CD14-positive monocyte (primary cell): ENCODE data around the gene AP2M1. TPM values are rescaled to one million over a fixed set of nuclear protein-coding genes. Genes with fewer than 3 reads are reported as not detected.

ENCODE experiments used
- DNase-seq, 3 donors: peaks; one replicate each; pipeline ENCODE4 v3.0.0-alpha.2; 2011 to 2022
- H2AFZ ChIP-seq: 2 replicates; pipeline ENCODE4 v1.6.0; 2012; ENCODE audit warnings: mild to moderate bottlenecking, low read depth, low read length, inconsistent platforms; ENCODE audit not compliant: insufficient read depth, poor library complexity, severe bottlenecking
- H3K27ac ChIP-seq, 2 donors: 1 replicate in 1 of 2; 2 replicates in 1 of 2; pipeline ENCODE4 v1.5.1; 2012 to 2013; ENCODE audit warnings: low read length in 2 of 2, control low read depth in 1 of 2, inconsistent platforms in 1 of 2, low read depth in 1 of 2, mild to moderate bottlenecking in 1 of 2
- H3K27me3 ChIP-seq, 2 donors: one replicate each; pipeline versions ENCODE4 v1.6.0 to v1.6.1; 2011 to 2013; ENCODE audit warnings: low read length in 2 of 2; ENCODE audit not compliant: control insufficient read depth in 2 of 2, insufficient read depth in 2 of 2
- H3K36me3 ChIP-seq, 2 donors: replicated peaks in 1 of 2; 1 replicate in 1 of 2; 2 replicates in 1 of 2; pipeline versions ENCODE4 v1.5.1 to v1.6.1; 2012 to 2013; ENCODE audit warnings: low read length in 2 of 2, control low read depth in 1 of 2, inconsistent platforms in 1 of 2, mild to moderate bottlenecking in 1 of 2; ENCODE audit not compliant: insufficient read depth in 2 of 2, control insufficient read depth in 1 of 2
- H3K4me1 ChIP-seq, 2 donors: 1 replicate in 1 of 2; 2 replicates in 1 of 2; pipeline versions ENCODE4 v1.5.1 to v1.6.1; 2012 to 2013; ENCODE audit warnings: low read length in 2 of 2, control low read depth in 1 of 2, inconsistent platforms in 1 of 2, mild to moderate bottlenecking in 1 of 2, moderate library complexity in 1 of 2; ENCODE audit not compliant: insufficient read depth in 2 of 2, control insufficient read depth in 1 of 2
- H3K4me2 ChIP-seq: replicated peaks from 2 replicates; pipeline ENCODE3; 2012; ENCODE audit warnings: low read length, moderate library complexity, mild to moderate bottlenecking; ENCODE audit not compliant: poor library complexity, severe bottlenecking; ENCODE audit errors: extremely low read depth
- H3K4me3 ChIP-seq, 3 experiments: fragments of 200-600 bp in 1 of 3; sonication (generic) in 1 of 3; replicated peaks in 1 of 3; 1 replicate in 2 of 3; 2 replicates in 1 of 3; pipeline ENCODE4 v1.5.1; 2011 to 2013; ENCODE audit warnings: low read length in 3 of 3, mild to moderate bottlenecking in 3 of 3, control low read depth in 2 of 3, low read depth in 2 of 3, inconsistent platforms in 1 of 3, moderate library complexity in 1 of 3
- H3K79me2 ChIP-seq: 2 replicates; pipeline ENCODE4 v1.6.0; 2012; ENCODE audit warnings: mild to moderate bottlenecking, control low read depth, inconsistent platforms, low read length, moderate library complexity; ENCODE audit not compliant: insufficient read depth
- H3K9ac ChIP-seq: 2 replicates; pipeline ENCODE4 v1.6.0; 2017; ENCODE audit warnings: low read length, mild to moderate bottlenecking; ENCODE audit not compliant: insufficient read depth, poor library complexity, severe bottlenecking
- H3K9me3 ChIP-seq, 2 donors: replicated peaks in 1 of 2; 1 replicate in 1 of 2; 2 replicates in 1 of 2; pipeline versions ENCODE4 v1.5.1 to v1.6.1; 2012 to 2013; ENCODE audit warnings: low read length in 2 of 2, control low read depth in 1 of 2; ENCODE audit not compliant: control insufficient read depth in 1 of 2, insufficient read depth in 1 of 2
- H4K20me1 ChIP-seq: 2 replicates; pipeline ENCODE4 v1.6.0; 2012; ENCODE audit warnings: mild to moderate bottlenecking, low read length, control low read depth, moderate library complexity; ENCODE audit not compliant: insufficient read depth
- H3K27ac Mint-ChIP-seq, 7 donors: one replicate each; pipeline ENCODE4 v1.8.0; 2020; ENCODE audit warnings: mild to moderate bottlenecking in 7 of 7, mixed read lengths in 7 of 7, moderate library complexity in 6 of 7, inconsistent platforms in 2 of 7
- H3K27me3 Mint-ChIP-seq, 3 donors: one replicate each; pipeline ENCODE4 v1.8.0; 2021 to 2022; ENCODE audit warnings: low read depth in 3 of 3, mild to moderate bottlenecking in 3 of 3, mixed read lengths in 3 of 3, moderate library complexity in 3 of 3, inconsistent platforms in 1 of 3
- H3K36me3 Mint-ChIP-seq, 2 donors: one replicate each; pipeline ENCODE4 v1.8.0; 2020; ENCODE audit warnings: mixed read lengths in 2 of 2, inconsistent platforms in 1 of 2, mild to moderate bottlenecking in 1 of 2
- H3K4me1 Mint-ChIP-seq: one replicate; pipeline ENCODE4 v1.8.0; 2020; ENCODE audit warnings: mild to moderate bottlenecking, mixed read lengths
- H3K4me3 Mint-ChIP-seq, 2 donors: one replicate each; pipeline ENCODE4 v1.8.0; 2020; ENCODE audit warnings: mild to moderate bottlenecking in 2 of 2, mixed read lengths in 2 of 2, moderate library complexity in 1 of 2
- H3K9me3 Mint-ChIP-seq, 7 donors: one replicate each; pipeline ENCODE4 v1.8.0; 2020 to 2022; ENCODE audit warnings: mixed read lengths in 7 of 7, mild to moderate bottlenecking in 6 of 7, moderate library complexity in 6 of 7, inconsistent platforms in 2 of 7
- WGBS: methylation state at CpG from one replicate; pipeline ENCODE4 v1.1.5; 2013; ENCODE audit warnings: missing lambda C conversion rate; ENCODE audit not compliant: insufficient coverage; 5-methylcytosine and 5-hydroxymethylcytosine counted together
- intact Hi-C, 2 donors: fragments of 100-400 bp; cut with micrococcal nuclease; formaldehyde crosslinking; loops; one replicate each; pipeline versions ENCODE4 v1.15.0 to v1.15.1; 2023
- polyA plus RNA-seq, 3 donors: library from polyadenylated mRNA; depleted of rRNA in 1 of 3; unstranded in 2 of 3; stranded (reverse) in 1 of 3; fragments of 300-500 nt in 2 of 3; fragments of >200 nt in 1 of 3; fragmentation: Illumina TruSeq in 2 of 3; gene quantifications; 1 replicate in 2 of 3; 2 replicates in 1 of 3; pipeline ENCODE4 v1.2.3, GENCODE V29; 2012 to 2021
- TF ChIP-seq, protein P1 (sequence below): fragments of 200-600 bp; IDR thresholded peaks from one replicate; pipeline ENCODE4 v1.8.0; 2022; ENCODE audit warnings: antibody characterized with exemption, mild to moderate bottlenecking

Gene AP2M1
- polyA plus RNA-seq, 3 donors: 283 to 327 (median 295) TPM

DNA sequence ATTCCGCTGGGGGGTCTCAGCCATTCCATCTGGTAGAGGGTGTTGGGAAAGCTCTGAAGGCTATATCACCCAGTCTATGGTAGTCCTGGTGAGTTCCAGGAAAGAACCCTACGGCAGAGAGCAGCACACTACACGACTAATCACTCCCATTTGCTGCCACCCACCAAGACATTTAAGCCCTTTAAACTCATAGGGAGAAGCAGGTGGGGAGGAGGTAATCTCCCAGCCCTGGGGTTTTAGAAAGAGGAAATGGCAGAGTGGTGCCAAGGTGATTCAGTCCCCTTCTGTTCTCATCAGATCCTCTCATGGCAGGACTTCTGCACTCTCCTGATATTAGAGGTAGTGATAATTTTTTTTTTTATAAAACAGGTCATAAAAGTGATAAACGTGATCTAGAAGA lies 44.2 kb downstream of the AP2M1 start:
- Histone ChIP-seq H2AFZ (no peak overlapping the region), H3K4me1 (no peaks in the 10 kb centered on the region), H3K9me3 (no peaks in the 10 kb centered on the region), H4K20me1 (no peaks in the 10 kb centered on the region), H3K79me2 (no peaks in the 10 kb centered on the region), H3K36me3 (no peaks in the 10 kb centered on the region), H3K9ac (no peak overlapping the region), H3K4me3 (no peak overlapping the region), H3K27ac (no peak overlapping the region), H3K4me2 (no peak overlapping the region), H3K27me3 (no peaks in the 10 kb centered on the region)
- no peaks in the 10 kb centered on the region for H3K4me1 Mint-ChIP-seq
- peaks cover 0 to 3% (median 0%) of the 10 kb centered on the region in 7 donors for H3K9me3 Mint-ChIP-seq
- H3K27me3 Mint-ChIP-seq: peaks cover 14 to 29% (median 25%) of the 10 kb centered on the region in 3 donors
- WGBS: no CpG with 5 or more reads among the region's 4 CpGs
- TF ChIP-seq, protein P1, sequence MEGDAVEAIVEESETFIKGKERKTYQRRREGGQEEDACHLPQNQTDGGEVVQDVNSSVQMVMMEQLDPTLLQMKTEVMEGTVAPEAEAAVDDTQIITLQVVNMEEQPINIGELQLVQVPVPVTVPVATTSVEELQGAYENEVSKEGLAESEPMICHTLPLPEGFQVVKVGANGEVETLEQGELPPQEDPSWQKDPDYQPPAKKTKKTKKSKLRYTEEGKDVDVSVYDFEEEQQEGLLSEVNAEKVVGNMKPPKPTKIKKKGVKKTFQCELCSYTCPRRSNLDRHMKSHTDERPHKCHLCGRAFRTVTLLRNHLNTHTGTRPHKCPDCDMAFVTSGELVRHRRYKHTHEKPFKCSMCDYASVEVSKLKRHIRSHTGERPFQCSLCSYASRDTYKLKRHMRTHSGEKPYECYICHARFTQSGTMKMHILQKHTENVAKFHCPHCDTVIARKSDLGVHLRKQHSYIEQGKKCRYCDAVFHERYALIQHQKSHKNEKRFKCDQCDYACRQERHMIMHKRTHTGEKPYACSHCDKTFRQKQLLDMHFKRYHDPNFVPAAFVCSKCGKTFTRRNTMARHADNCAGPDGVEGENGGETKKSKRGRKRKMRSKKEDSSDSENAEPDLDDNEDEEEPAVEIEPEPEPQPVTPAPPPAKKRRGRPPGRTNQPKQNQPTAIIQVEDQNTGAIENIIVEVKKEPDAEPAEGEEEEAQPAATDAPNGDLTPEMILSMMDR: no peak
- DNase-seq: no peak
- H3K36me3 Mint-ChIP-seq: no peaks in the 10 kb centered on the region
- intact Hi-C loops: no loop called here
- H3K4me3 Mint-ChIP-seq: no peak overlapping the region
- H3K27ac Mint-ChIP-seq: no peak overlapping the region

DNA sequence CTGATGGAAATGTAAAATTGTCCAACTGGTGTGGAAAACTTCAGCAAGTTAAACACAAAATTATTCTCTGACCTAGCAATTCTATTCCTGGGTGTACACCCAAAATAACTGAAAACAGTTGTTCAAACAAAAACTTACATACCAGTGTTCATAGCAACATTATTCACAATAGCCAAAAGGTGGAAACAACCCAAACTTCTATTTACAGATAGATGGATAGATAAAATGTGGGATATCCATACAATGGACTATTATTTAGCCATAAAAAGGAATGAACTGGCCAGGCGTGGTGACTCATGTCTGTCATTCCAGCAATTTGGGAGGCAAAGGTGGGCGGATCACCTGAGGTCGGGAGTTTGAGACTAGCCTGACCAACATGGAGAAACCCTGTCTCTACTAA lies 47.9 kb downstream of the AP2M1 start:
- no peak overlapping the region for H3K4me2 ChIP-seq
- no peak overlapping the region for H2AFZ ChIP-seq
- intact Hi-C loops: no loop called here
- Mint-ChIP-seq H3K4me3 (no peak overlapping the region), H3K4me1 (no peaks in the 10 kb centered on the region), H3K27me3 (peaks cover 31 to 44% (median 33%) of the 10 kb centered on the region in 3 donors), H3K27ac (no peak overlapping the region), H3K9me3 (peaks cover 0 to 1% (median 0%) of the 10 kb centered on the region in 7 donors), H3K36me3 (no peaks in the 10 kb centered on the region)
- WGBS: no CpG with 5 or more reads among the region's 3 CpGs
- TF ChIP-seq, protein P1: no peak
- H3K4me3 ChIP-seq: no peak overlapping the region
- H3K27ac ChIP-seq: no peak overlapping the region
- H3K27me3 ChIP-seq: peaks cover 4 to 16% of the 10 kb centered on the region in 2 donors
- no peaks in the 10 kb centered on the region for H4K20me1 ChIP-seq
- H3K36me3 ChIP-seq: no peaks in the 10 kb centered on the region
- no peaks in the 10 kb centered on the region for H3K4me1 ChIP-seq
- no peak overlapping the region for H3K9ac ChIP-seq
- H3K9me3 ChIP-seq: no peaks in the 10 kb centered on the region
- no peaks in the 10 kb centered on the region for H3K79me2 ChIP-seq
- no peak for DNase-seq
